ENCODE results near the gene SPATA31A7. TPM values are rescaled to one million over a fixed set of nuclear protein-coding genes. Genes with fewer than 3 reads are reported as not detected.

Gene SPATA31A7
- not detected in 2 replicates for total RNA-seq

GRCh38 chr9:61189736-61190135 lies at the start of gene SPATA31A7:
SPATA31A7 (plus strand) TSS chr9:61190036; CDS start chr9:61190065, 29 bp downstream.

